ENCODE data around the gene ETV4. TPM values are rescaled to one million over a fixed set of nuclear protein-coding genes. Genes with fewer than 3 reads are reported as not detected.

Gene ETV4
- 4.4 to 5.6 TPM (median 5.4 TPM) in 3 replicates for total RNA-seq

DNA sequence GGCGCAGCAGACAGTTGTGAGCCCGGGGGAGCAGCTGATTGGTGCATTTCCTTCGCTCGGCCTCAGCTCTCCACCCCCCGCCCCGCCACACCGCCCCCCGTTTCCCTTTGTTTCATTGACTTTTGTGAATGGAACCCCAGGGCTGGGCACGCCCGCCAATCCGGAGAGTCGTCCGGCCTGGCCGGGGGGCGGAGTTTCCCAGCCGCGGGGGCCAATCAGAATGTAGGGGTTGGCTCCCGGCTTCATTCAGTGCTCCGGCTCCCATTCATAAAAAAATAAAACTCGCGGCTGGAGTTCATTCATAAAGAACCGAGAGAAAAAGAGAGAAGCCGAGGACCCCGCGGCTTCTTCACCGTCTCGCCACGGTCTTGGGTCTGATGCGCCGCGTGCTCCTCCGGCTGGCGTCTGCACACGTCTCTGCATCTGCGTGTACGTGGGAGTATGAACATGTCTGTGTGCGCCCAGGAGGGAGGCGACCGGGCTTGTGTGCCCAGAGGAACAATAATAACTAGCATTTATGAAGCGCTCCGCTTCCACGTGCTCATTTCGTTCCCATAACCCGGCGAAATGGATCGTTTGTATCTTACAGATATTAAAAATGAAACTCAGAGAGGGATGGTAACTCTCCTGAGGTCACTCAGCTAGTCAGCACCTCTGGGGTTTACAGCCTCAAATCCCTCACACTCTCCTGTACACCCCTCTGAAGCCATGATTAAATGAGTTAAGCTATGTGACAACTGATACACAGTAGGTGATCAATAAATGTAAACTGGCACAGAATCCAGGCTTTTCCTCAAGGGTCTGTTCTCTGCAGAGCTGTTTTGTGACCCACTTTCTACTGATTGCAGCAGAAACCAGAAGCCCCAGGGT lies at the start of gene ETV4:
TSS of gene ETV4 (minus strand) at position 22 of the 870 bp plus-strand sequence. CDS start 723 bp downstream, outside the sequence.
- TF ChIP-seq, protein P1, sequence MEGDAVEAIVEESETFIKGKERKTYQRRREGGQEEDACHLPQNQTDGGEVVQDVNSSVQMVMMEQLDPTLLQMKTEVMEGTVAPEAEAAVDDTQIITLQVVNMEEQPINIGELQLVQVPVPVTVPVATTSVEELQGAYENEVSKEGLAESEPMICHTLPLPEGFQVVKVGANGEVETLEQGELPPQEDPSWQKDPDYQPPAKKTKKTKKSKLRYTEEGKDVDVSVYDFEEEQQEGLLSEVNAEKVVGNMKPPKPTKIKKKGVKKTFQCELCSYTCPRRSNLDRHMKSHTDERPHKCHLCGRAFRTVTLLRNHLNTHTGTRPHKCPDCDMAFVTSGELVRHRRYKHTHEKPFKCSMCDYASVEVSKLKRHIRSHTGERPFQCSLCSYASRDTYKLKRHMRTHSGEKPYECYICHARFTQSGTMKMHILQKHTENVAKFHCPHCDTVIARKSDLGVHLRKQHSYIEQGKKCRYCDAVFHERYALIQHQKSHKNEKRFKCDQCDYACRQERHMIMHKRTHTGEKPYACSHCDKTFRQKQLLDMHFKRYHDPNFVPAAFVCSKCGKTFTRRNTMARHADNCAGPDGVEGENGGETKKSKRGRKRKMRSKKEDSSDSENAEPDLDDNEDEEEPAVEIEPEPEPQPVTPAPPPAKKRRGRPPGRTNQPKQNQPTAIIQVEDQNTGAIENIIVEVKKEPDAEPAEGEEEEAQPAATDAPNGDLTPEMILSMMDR (IDR thresholded peaks at IDR 0.05; ENCODE audit: unreplicated experiment), result no peak
- H3K27ac Mint-ChIP-seq, result peak within 1 kb of the TSS; percentile 19
- peaks cover 80% of the 10 kb centered on the region for H3K27me3 Mint-ChIP-seq (ENCODE audit: low read depth)
- no peaks in the 10 kb centered on the region for H3K9me3 Mint-ChIP-seq
- peaks cover 26% of the 10 kb centered on the region for H3K4me1 Mint-ChIP-seq
- H3K4me3 Mint-ChIP-seq, result peak within 1 kb of the TSS; percentile 69
- H3K36me3 Mint-ChIP-seq, result no peaks in the 10 kb centered on the region
- peak; percentile 79 to 90 for DNase-seq (ENCODE audit: low spot score in 2 of 2, unreplicated experiment in 2 of 2)

DNA sequence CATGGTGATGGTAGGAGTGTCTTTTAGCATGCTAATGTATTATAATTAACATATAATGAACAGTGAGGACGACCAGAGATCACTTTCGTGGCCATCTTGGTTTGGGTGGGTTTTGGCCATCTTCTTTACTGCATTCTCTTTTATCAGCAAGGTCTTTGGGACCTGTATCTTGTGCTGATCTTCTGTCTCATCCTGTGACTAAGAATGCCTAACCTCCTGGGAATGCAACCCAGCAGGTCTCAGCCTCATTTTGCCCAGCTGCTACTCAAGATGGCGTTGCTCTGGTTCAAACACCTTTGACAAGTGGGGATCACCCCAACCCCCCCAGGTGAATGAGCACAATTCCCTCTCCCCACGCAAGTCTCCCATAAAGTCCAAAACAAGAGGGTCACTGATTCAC lies 49.3 kb upstream of the ETV4 start:
- no peaks in the 10 kb centered on the region for H3K9me3 Mint-ChIP-seq
- no peaks in the 10 kb centered on the region for H3K36me3 Mint-ChIP-seq
- no peak for DNase-seq (ENCODE audit: low spot score in 2 of 2, unreplicated experiment in 2 of 2)
- peaks cover 43% of the 10 kb centered on the region for H3K4me1 Mint-ChIP-seq
- TF ChIP-seq, protein P1 (IDR thresholded peaks at IDR 0.05; ENCODE audit: unreplicated experiment), result no peak
- H3K27me3 Mint-ChIP-seq (ENCODE audit: low read depth), result no peaks in the 10 kb centered on the region
- no peak overlapping the region for H3K4me3 Mint-ChIP-seq
- no peak overlapping the region for H3K27ac Mint-ChIP-seq

DNA sequence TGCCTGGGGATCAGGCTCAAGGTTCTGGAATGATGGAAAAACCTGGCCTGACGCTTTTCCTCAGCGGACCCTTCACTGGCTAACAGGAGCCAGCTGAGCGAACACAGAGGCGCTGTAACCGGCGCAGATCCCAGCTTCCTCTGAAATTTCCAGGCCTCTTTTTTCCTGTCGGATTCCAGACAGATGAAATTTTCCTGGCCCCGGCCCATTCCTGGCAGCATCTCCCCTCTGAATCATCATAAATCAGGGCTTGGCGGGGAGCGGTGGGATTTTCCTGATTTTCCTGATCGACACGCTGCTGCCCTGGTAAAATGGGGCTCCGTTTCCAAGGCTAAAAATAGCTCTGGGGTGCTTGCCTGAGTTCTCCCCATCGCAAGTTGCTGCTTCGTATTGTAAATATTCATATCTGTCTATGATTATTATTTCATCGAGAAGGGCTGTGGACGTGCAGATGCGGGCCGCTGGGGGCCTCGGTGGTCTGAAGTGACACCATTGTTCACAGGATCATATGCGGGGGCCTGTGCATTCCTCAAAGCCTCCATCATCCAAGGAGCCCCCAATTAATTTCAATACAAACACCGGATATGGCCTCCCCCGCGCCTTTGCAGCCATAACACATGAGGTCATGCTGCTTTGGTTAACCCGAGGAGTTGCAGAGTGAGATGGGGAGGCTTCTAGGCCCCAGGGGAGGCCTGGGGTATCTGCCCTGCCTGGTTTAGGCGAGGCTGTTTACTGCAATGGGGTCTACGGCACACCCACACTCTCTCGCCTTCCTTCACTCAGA lies 45.8 kb upstream of the ETV4 start:
- Mint-ChIP-seq H3K9me3 (peaks cover 5% of the 10 kb centered on the region), H3K36me3 (no peaks in the 10 kb centered on the region), H3K27me3 (ENCODE audit: low read depth) (no peaks in the 10 kb centered on the region), H3K4me1 (peaks cover 24% of the 10 kb centered on the region), H3K27ac (peak overlapping the region; percentile 95), H3K4me3 (no peak overlapping the region)
- TF ChIP-seq, protein P1 (IDR thresholded peaks at IDR 0.05; ENCODE audit: unreplicated experiment), result no peak
- DNase-seq (ENCODE audit: low spot score in 2 of 2, unreplicated experiment in 2 of 2), result peak; percentile 23 to 52

DNA sequence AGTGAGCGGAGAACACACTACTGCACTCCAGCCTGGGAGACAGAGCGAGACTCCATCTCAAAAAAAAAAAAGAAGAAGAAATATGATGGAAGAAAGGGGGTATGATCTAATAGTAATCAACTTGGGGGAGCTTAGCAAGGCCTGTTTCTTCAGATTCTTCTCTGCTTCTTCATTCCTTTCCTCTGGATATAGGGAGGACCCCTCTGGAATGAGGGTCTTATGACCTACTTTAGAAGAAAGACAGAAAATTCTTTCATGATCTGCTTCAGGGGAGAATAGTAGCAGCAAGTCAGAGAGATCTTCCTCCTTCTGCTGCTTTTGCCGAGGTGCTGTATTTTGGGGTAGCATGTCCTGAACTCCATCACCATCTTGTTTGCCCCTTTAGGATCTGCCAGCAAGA lies 44.9 kb upstream of the ETV4 start:
- H3K4me1 Mint-ChIP-seq, result peaks cover 24% of the 10 kb centered on the region
- H3K9me3 Mint-ChIP-seq, result peaks cover 5% of the 10 kb centered on the region
- DNase-seq (ENCODE audit: low spot score in 2 of 2, unreplicated experiment in 2 of 2), result no peak
- H3K36me3 Mint-ChIP-seq, result no peaks in the 10 kb centered on the region
- H3K27ac Mint-ChIP-seq, result peak overlapping the region; percentile 95
- TF ChIP-seq, protein P1 (IDR thresholded peaks at IDR 0.05; ENCODE audit: unreplicated experiment), result no peak
- H3K4me3 Mint-ChIP-seq, result peak overlapping the region; percentile 3
- no peaks in the 10 kb centered on the region for H3K27me3 Mint-ChIP-seq (ENCODE audit: low read depth)

- peaks cover 5% of the 10 kb centered on the region for H3K9me3 Mint-ChIP-seq
- no peak overlapping the region for H3K27ac Mint-ChIP-seq
- TF ChIP-seq, protein P1 (IDR thresholded peaks at IDR 0.05; ENCODE audit: unreplicated experiment), result no peak
- H3K4me1 Mint-ChIP-seq, result peaks cover 37% of the 10 kb centered on the region
- H3K27me3 Mint-ChIP-seq (ENCODE audit: low read depth), result no peaks in the 10 kb centered on the region
- H3K36me3 Mint-ChIP-seq, result no peaks in the 10 kb centered on the region
- no peak overlapping the region for H3K4me3 Mint-ChIP-seq
- DNase-seq (ENCODE audit: low spot score in 2 of 2, unreplicated experiment in 2 of 2), result no peak
These were observed 42.7 kb upstream of the ETV4 start for GRCh38 chr17:43588664-43589435.
